Mammary microvascular endothelial cell (primary cell): ENCODE data around the gene SYDE1. TPM values are rescaled to one million over a fixed set of nuclear protein-coding genes. Genes with fewer than 3 reads are reported as not detected.

Experiments
- total RNA-seq: library from RNA; depleted of rRNA; stranded (reverse); fragments of >200 nt; gene quantifications from 2 replicates; pipeline ENCODE4 v1.2.3, GENCODE V29; 2015

The SYDE1 gene
- total RNA-seq = 28.1 and 33.4 TPM in 2 replicates

GRCh38 chr19:15107061-15108010 lies at the start of gene SYDE1:
TSS of gene SYDE1 (plus strand) at chr19:15107401. CDS start at chr19:15107434, 33 bp downstream.

DNA sequence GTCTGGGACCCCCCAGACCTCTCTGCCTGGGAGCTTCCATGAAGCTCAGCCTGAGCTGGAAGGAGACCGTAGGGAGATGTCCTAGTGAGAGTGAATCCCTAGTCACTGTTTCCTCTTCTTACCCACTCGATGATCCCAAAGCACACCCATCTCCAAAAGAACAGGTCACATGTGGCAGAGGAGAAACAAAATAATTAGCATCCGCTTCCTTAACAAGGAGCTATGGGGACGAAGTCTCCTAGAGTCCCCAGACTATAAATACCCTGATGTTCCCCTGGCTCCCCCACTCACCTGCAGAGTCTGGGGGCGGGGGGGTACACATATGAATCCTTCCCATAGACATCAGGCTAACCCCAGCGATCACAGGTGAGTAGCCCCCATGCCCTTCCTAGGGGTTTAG lies 25.3 kb upstream of the SYDE1 start, which contains the start of gene OR1I1:
Gene OR1I1 (plus strand): TSS at position 301 of the 400 bp plus-strand sequence. CDS start 4,855 bp downstream, outside the sequence.

Other genes starting within 250 kb of the SYDE1 start
- not detected in 2 replicates for gene OR7A17, start 221.3 kb upstream of the SYDE1 start, total RNA-seq
- not detected in 2 replicates for gene OR7C2, start 165.9 kb upstream of the SYDE1 start, total RNA-seq
- gene SLC1A6, start 127.5 kb upstream of the SYDE1 start, total RNA-seq = not detected in 2 replicates
- gene CASP14, start 57.9 kb upstream of the SYDE1 start, total RNA-seq = not detected in 2 replicates
- gene OR1I1, start 25.2 kb upstream of the SYDE1 start, total RNA-seq = not detected in 2 replicates
- 0.34 and 0.40 TPM in 2 replicates for gene NOTCH3, start 93.6 kb downstream of the SYDE1 start, total RNA-seq
- gene EPHX3, start 125.0 kb downstream of the SYDE1 start, total RNA-seq = 0.07 TPM in 1 of 2 replicates, not detected in the other
- gene BRD4, start 225.1 kb downstream of the SYDE1 start, total RNA-seq = 14.7 and 18.9 TPM in 2 replicates